Colon (tissue), 2 donors: ENCODE measurements around the gene TOMT.

Experiments
- FAIRE-seq: peaks from 2 replicates; lab custom pipeline; 2012; peaks lifted over from hg19 to GRCh38; lab: Jason Lieb, UNC
- donor health status: control.
- donor health status: control.

Gene TOMT

GRCh38 chr11:72088076-72088808, 17.5 kb upstream of the TOMT start:
- no peak for FAIRE-seq

- FAIRE-seq: no peak
These were observed 14.4 kb upstream of the TOMT start for GRCh38 chr11:72091292-72091691.

GRCh38 chr11:72098741-72099140, 7.0 kb upstream of the TOMT start:
- no peak for FAIRE-seq

- no peak for FAIRE-seq
These were observed 5.7 kb upstream of the TOMT start for GRCh38 chr11:72100009-72100408.

- FAIRE-seq: no peak
These were observed 5.3 kb upstream of the TOMT start for GRCh38 chr11:72100462-72100861.

GRCh38 chr11:72102162-72102561, 3.6 kb upstream of the TOMT start:
- FAIRE-seq: no peak

- FAIRE-seq: no peak
These were observed 3.1 kb upstream of the TOMT start for GRCh38 chr11:72102631-72102945.

GRCh38 chr11:72102946-72103753, 2.6 kb upstream of the TOMT start, which contains the start of gene LAMTOR1:
Gene LAMTOR1 (minus strand): TSS chr11:72103297. CDS start chr11:72103224, 73 bp downstream.
- no peak for FAIRE-seq

GRCh38 chr11:72103754-72104167, 2.0 kb upstream of the TOMT start:
- no peak for FAIRE-seq

- FAIRE-seq: no peak
These were observed 5.8 kb downstream of the TOMT start for GRCh38 chr11:72111300-72112142.

- peak; percentile 61 for FAIRE-seq
These were observed 6.6 kb downstream of the TOMT start, which contains the start of gene ANAPC15 for GRCh38 chr11:72112143-72112977. Gene ANAPC15 (minus strand): TSS chr11:72112695. CDS start chr11:72111276, 1,419 bp downstream.

GRCh38 chr11:72112978-72113808, 7.5 kb downstream of the TOMT start:
- no peak for FAIRE-seq

- no peak for FAIRE-seq
These were observed 8.8 kb downstream of the TOMT start for GRCh38 chr11:72114570-72114969.

- no peak for FAIRE-seq
These were observed 10.5 kb downstream of the TOMT start for GRCh38 chr11:72116019-72116755.

GRCh38 chr11:72119198-72119597, 13.5 kb downstream of the TOMT start:
- FAIRE-seq: no peak

GRCh38 chr11:72120930-72121329, 15.2 kb downstream of the TOMT start:
- FAIRE-seq: no peak

- FAIRE-seq: no peak
These were observed 16.9 kb downstream of the TOMT start for GRCh38 chr11:72122607-72123006.

GRCh38 chr11:72123117-72123653, 17.5 kb downstream of the TOMT start:
- FAIRE-seq: no peak

- no peak for FAIRE-seq
These were observed 18.3 kb downstream of the TOMT start for GRCh38 chr11:72124046-72124445.

- no peak for FAIRE-seq
These were observed 20.2 kb downstream of the TOMT start for GRCh38 chr11:72125956-72126355.
